Prostate gland (tissue), 2 donors: Measurements from ENCODE around the gene GALNT6. TPM values are rescaled to one million over a fixed set of nuclear protein-coding genes. Genes with fewer than 3 reads are reported as not detected.

Experiments
- DNase-seq: peaks from one replicate; pipeline ENCODE4 v3.0.0-alpha.2; 2019; ENCODE audit warnings: low spot score
- H3K27ac ChIP-seq, 2 donors: fragments of 200-600 bp; sonication (generic); 2 replicates each; pipeline ENCODE4 v1.5.1; 2017 to 2019
- H3K27me3 ChIP-seq: fragments of 200-600 bp; sonication (generic); replicated peaks from 2 replicates; pipeline ENCODE4 v1.5.1; 2019; ENCODE audit not compliant: insufficient read depth
- H3K36me3 ChIP-seq, 2 donors: fragments of 200-600 bp; sonication (generic); 1 replicate in 1 of 2; 2 replicates in 1 of 2; pipeline versions ENCODE4 v1.5.1 to v1.8.1; 2017 to 2019
- H3K4me1 ChIP-seq: fragments of 200-600 bp; sonication (generic); replicated peaks from 2 replicates; pipeline ENCODE4 v1.5.1; 2019
- H3K4me3 ChIP-seq, 2 donors: fragments of 200-600 bp; sonication (generic); 2 replicates each; pipeline ENCODE4 v1.5.1; 2017 to 2019
- H3K9me3 ChIP-seq: fragments of 200-600 bp; sonication (generic); 2 replicates; pipeline ENCODE4 v1.5.1; 2017
- CTCF ChIP-seq, 4 experiments: fragments of 200-600 bp in 2 of 4; fragments of 450-650 bp in 2 of 4; sonication (generic) in 2 of 4; IDR thresholded peaks; 1 replicate in 3 of 4; 2 replicates in 1 of 4; pipeline ENCODE4 v1.5.1; 2016 to 2019; ENCODE audit warnings: antibody characterized with exemption in 4 of 4, mild to moderate bottlenecking in 2 of 4, moderate library complexity in 2 of 4
- POLR2A ChIP-seq: fragments of 450-650 bp; IDR thresholded peaks from one replicate; pipeline ENCODE4 v1.6.1; 2016; ENCODE audit warnings: antibody characterized with exemption, mild to moderate bottlenecking
- POLR2AphosphoS5 ChIP-seq: sonication (generic); formaldehyde crosslinking; IDR thresholded peaks from one replicate; pipeline ENCODE4 v1.6.1; 2017; ENCODE audit warnings: antibody characterized with exemption
- WGBS: methylation state at CpG from one replicate; pipeline ENCODE4 v1.1.5; 2018; 5-methylcytosine and 5-hydroxymethylcytosine counted together
- intact Hi-C: fragments of 100-400 bp; cut with DNase I; formaldehyde crosslinking; loops from one replicate; pipeline ENCODE4 v1.14.2; 2022
- total RNA-seq, 2 donors: library from RNA; depleted of rRNA; stranded (reverse); fragments of >200 nt; gene quantifications; one replicate each; pipeline ENCODE4 v1.1.0, GENCODE V29; 2016

Gene GALNT6
- total RNA-seq, 2 donors from 2014 or later: 1.1 to 4.6 TPM

- intact Hi-C loops: no loop called here
- no peaks in the 10 kb centered on the region for H3K9me3 ChIP-seq
- H3K27me3 ChIP-seq: no peaks in the 10 kb centered on the region
- DNase-seq: peak; percentile 41
- TF ChIP-seq POLR2A: no peak
- peak; percentile 58 for TF ChIP-seq POLR2AphosphoS5
- no peak for TF ChIP-seq CTCF (IDR thresholded peaks at IDR 0.05)
- peak overlapping the region; percentile 0 to 42 for H3K27ac ChIP-seq
- no peaks in the 10 kb centered on the region for H3K4me1 ChIP-seq
- WGBS: 24% methylated on average over 8 of the region's 8 CpGs
- no peak overlapping the region for H3K4me3 ChIP-seq
- no peaks in the 10 kb centered on the region for H3K36me3 ChIP-seq
Observed at GRCh38 chr12:51371295-51371953, 19.8 kb downstream of the GALNT6 start.

GRCh38 chr12:51370667-51371066, 20.5 kb downstream of the GALNT6 start:
- TF ChIP-seq CTCF (IDR thresholded peaks at IDR 0.05) (no peak), POLR2AphosphoS5 (no peak), POLR2A (no peak)
- DNase-seq: no peak

GRCh38 chr12:51369581-51369980, 21.6 kb downstream of the GALNT6 start:
- WGBS: 94% methylated on average over 4 of the region's 4 CpGs
- no peak for TF ChIP-seq POLR2AphosphoS5
- Histone ChIP-seq H3K36me3 (no peaks in the 10 kb centered on the region), H3K27ac (no peak overlapping the region), H3K9me3 (no peaks in the 10 kb centered on the region), H3K4me3 (no peak overlapping the region), H3K27me3 (no peaks in the 10 kb centered on the region), H3K4me1 (no peaks in the 10 kb centered on the region)
- intact Hi-C loops: no loop called here
- no peak for DNase-seq

More at GRCh38 chr12:51370667-51371066, 20.5 kb downstream of the GALNT6 start:
- intact Hi-C loops: no loop called here
- H3K27me3 ChIP-seq: no peaks in the 10 kb centered on the region
- H3K9me3 ChIP-seq: no peaks in the 10 kb centered on the region
- H3K4me3 ChIP-seq: no peak overlapping the region
- no peaks in the 10 kb centered on the region for H3K36me3 ChIP-seq
- no peaks in the 10 kb centered on the region for H3K4me1 ChIP-seq
- WGBS: 92% methylated on average over 9 of the region's 9 CpGs
- no peak overlapping the region for H3K27ac ChIP-seq

- no peaks in the 10 kb centered on the region for H3K27me3 ChIP-seq
- no peaks in the 10 kb centered on the region for H3K4me1 ChIP-seq
- H3K9me3 ChIP-seq: no peaks in the 10 kb centered on the region
- H3K36me3 ChIP-seq: no peaks in the 10 kb centered on the region
- no peak overlapping the region for H3K4me3 ChIP-seq
- DNase-seq: peak; percentile 8
- TF ChIP-seq POLR2A (no peak), CTCF (IDR thresholded peaks at IDR 0.05) (no peak), POLR2AphosphoS5 (no peak)
- intact Hi-C loops: no loop called here
- H3K27ac ChIP-seq: no peak overlapping the region
- 80% methylated on average over 17 of the region's 17 CpGs for WGBS
Observed at GRCh38 chr12:51368640-51369517, 22.3 kb downstream of the GALNT6 start.

GRCh38 chr12:51365276-51365675, 25.9 kb downstream of the GALNT6 start:
- no peak overlapping the region for H3K4me3 ChIP-seq
- intact Hi-C loops: no loop called here
- DNase-seq: no peak
- H3K27me3 ChIP-seq: no peaks in the 10 kb centered on the region
- H3K27ac ChIP-seq: no peak overlapping the region
- no peaks in the 10 kb centered on the region for H3K9me3 ChIP-seq
- WGBS: 96% methylated on average over 10 of the region's 10 CpGs
- no peaks in the 10 kb centered on the region for H3K4me1 ChIP-seq
- no peaks in the 10 kb centered on the region for H3K36me3 ChIP-seq
- TF ChIP-seq POLR2A (no peak), POLR2AphosphoS5 (no peak), CTCF (IDR thresholded peaks at IDR 0.05) (no peak)
